ENCODE results near the gene ARHGAP44.

ARHGAP44 gene

DNA sequence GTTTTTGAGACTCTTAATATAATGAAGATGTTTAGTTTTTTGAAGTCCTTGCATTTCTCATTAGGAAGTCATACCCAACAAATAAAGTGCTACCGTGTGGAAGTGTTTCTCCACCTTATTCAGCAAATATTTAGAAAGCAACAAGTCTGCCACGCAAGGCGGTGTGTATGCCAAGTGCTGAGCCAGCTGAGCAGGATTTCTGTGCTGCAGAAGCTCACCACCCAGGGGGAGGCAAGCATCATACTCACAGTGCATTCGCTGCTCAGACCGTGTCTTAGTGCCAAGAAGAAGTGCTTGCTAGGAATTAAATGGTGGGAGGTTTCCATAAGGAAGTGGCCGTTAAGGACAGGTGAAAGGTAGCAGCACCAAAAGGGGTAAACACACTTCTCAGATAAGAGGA is 111.2 kb downstream of the ARHGAP44 start:
- no peak for TF ChIP-seq POLR2AphosphoS5 (IDR thresholded peaks at IDR 0.05; ENCODE audit: low read depth)
- TF ChIP-seq REST (IDR thresholded peaks at IDR 0.05; ENCODE audit: insufficient replicate concordance, low read depth): no peak
- no peak for TF ChIP-seq CTCF (IDR thresholded peaks at IDR 0.05; ENCODE audit: insufficient read depth, low read length)
- no peak for TF ChIP-seq GABPA (IDR thresholded peaks at IDR 0.05; ENCODE audit: low read depth)
- TF ChIP-seq SPI1 (IDR thresholded peaks at IDR 0.05; ENCODE audit: borderline replicate concordance, low read depth): no peak
- Histone ChIP-seq H3K27me3 (ENCODE audit: insufficient read depth, poor library complexity, severe bottlenecking) (no peaks in the 10 kb centered on the region), H3K4me3 (replicated peaks; ENCODE audit: insufficient read depth, low read length) (no peak overlapping the region), H3K27ac (replicated peaks) (no peak overlapping the region)
- no peak for DNase-seq (ENCODE audit: low read depth in 1 of 2, low spot score in 1 of 2)

GRCh38 chr17:12902046-12902445 is 112.7 kb downstream of the ARHGAP44 start:
- Histone ChIP-seq H3K27me3 (ENCODE audit: insufficient read depth, poor library complexity, severe bottlenecking) (no peaks in the 10 kb centered on the region), H3K27ac (replicated peaks) (no peak overlapping the region), H3K4me3 (replicated peaks; ENCODE audit: insufficient read depth, low read length) (no peak overlapping the region)
- TF ChIP-seq GABPA (IDR thresholded peaks at IDR 0.05; ENCODE audit: low read depth) (no peak), REST (IDR thresholded peaks at IDR 0.05; ENCODE audit: insufficient replicate concordance, low read depth) (no peak), POLR2AphosphoS5 (IDR thresholded peaks at IDR 0.05; ENCODE audit: low read depth) (no peak), CTCF (IDR thresholded peaks at IDR 0.05; ENCODE audit: insufficient read depth, low read length) (no peak), SPI1 (IDR thresholded peaks at IDR 0.05; ENCODE audit: borderline replicate concordance, low read depth) (no peak)
- DNase-seq (ENCODE audit: low read depth in 1 of 2, low spot score in 1 of 2): no peak

DNA sequence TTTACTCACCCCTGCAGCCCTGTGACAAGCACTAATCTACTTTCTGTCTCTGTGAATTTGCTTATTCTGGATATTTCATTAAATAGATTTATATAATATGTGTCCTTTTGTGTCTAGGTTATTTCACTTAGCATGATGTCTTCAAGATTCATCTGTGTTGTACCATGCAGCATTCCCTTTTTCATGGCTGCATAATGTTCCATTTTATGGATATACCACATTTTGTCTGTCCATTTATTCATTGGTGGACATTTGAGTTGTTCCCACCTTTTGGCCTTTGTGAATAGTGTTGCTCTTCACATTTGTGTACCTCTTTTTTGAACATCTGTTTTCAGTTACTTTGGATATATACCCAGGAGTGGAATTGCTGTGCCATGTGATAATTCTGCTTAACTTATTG is 118.2 kb downstream of the ARHGAP44 start:
- no peak for DNase-seq (ENCODE audit: low read depth in 1 of 2, low spot score in 1 of 2)
- Histone ChIP-seq H3K27ac (replicated peaks) (no peak overlapping the region), H3K27me3 (ENCODE audit: insufficient read depth, poor library complexity, severe bottlenecking) (no peaks in the 10 kb centered on the region), H3K4me3 (replicated peaks; ENCODE audit: insufficient read depth, low read length) (no peak overlapping the region)
- TF ChIP-seq GABPA (IDR thresholded peaks at IDR 0.05; ENCODE audit: low read depth) (no peak), REST (IDR thresholded peaks at IDR 0.05; ENCODE audit: insufficient replicate concordance, low read depth) (no peak)

DNA sequence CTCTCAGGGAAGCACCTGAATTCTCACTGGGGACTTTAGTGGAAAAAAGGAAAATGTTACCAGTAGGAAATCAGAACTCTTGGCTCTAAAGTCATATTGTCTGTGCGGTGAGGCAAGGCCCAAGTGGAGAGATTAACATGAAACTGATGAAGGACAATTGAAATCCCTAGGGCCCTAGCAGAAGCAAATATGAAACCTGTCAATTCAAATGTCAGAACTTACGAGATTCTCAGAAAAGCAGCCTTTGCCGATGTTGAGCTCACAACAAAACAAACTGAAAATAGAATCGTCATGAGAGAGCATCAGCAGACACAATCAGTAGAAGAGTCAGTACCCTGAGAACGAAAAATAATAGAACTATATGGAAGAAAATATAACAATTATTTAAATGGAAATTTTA is 119.7 kb downstream of the ARHGAP44 start:
- Histone ChIP-seq H3K4me3 (replicated peaks; ENCODE audit: insufficient read depth, low read length) (no peak overlapping the region), H3K27ac (replicated peaks) (no peak overlapping the region), H3K27me3 (ENCODE audit: insufficient read depth, poor library complexity, severe bottlenecking) (no peaks in the 10 kb centered on the region)
- no peak for DNase-seq (ENCODE audit: low read depth in 1 of 2, low spot score in 1 of 2)
- TF ChIP-seq REST (IDR thresholded peaks at IDR 0.05; ENCODE audit: insufficient replicate concordance, low read depth) (no peak), POLR2AphosphoS5 (IDR thresholded peaks at IDR 0.05; ENCODE audit: low read depth) (no peak), SPI1 (IDR thresholded peaks at IDR 0.05; ENCODE audit: borderline replicate concordance, low read depth) (no peak)
